HG03103 (cell line): Measurements from ENCODE around the gene CD79A.

Experiments
- ATAC-seq: cut with Tn5 transposase; IDR thresholded peaks from one replicate; pipeline ENCODE4 v1.9.1; 2021; ENCODE audit warnings: low read depth; ENCODE audit not compliant: unreplicated experiment

Gene CD79A

DNA sequence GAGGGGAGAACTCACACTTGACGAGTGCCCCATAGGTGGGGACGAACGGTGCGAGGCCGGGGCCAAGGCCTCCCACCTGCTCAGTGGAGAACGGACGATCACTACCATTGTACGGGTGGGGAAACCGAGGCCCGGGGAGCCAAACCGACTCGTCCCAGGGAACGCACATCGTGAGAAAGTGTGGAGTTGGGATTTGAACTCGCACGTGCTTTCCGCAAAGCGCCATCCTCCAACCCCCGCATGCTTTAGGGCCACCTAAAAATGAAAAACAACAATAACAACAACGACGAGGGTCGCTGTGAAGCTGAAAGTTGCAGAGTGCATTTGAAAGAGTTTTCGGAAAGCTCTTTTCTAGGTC lies 6.4 kb downstream of the CD79A start:
- no peak for ATAC-seq

DNA sequence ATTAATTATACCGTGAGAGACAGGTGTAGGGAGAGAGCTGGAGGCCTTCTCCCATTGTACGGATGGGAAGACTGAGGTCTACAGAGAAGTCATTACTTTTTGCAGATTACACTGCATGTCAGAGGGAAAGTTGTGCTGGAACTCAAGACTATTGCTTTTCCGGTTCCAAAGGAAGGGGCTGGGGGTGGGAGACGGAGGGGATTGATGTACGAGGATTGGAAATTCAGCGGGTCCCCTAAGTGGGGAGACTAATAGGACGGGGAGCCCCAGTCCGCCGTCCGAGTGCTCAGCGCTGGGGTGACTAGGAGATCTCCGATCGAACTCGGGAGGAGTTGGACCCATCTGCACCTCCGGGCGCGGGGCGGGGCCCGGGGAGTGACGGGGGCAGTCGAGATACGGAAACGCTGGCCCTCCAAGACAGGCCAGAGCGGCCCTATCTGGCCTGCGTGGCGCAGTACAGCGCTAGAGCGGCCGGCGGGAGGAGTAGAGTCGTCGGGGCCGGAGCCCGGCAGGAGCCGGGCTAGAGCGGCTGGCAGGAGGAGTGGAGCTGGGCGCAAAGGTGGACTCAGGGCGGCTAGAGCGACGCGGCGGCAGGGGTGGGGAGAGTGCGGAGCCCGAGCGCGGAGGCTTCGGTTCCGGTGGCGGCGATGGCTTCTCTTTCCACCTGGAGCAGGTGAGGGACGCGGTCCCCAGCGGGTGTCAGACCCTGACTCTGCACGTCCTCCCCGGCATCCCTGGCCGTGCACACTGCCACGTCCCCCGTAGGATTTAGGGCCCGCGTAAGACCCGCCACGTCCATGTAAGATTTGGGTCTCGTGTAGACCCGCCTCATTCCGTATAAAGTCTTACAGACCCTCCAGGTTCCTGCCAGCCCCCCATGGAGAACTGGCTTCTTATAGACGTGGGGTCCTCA lies 7.0 kb downstream of the CD79A start:
- ATAC-seq, result peak; percentile 61

DNA sequence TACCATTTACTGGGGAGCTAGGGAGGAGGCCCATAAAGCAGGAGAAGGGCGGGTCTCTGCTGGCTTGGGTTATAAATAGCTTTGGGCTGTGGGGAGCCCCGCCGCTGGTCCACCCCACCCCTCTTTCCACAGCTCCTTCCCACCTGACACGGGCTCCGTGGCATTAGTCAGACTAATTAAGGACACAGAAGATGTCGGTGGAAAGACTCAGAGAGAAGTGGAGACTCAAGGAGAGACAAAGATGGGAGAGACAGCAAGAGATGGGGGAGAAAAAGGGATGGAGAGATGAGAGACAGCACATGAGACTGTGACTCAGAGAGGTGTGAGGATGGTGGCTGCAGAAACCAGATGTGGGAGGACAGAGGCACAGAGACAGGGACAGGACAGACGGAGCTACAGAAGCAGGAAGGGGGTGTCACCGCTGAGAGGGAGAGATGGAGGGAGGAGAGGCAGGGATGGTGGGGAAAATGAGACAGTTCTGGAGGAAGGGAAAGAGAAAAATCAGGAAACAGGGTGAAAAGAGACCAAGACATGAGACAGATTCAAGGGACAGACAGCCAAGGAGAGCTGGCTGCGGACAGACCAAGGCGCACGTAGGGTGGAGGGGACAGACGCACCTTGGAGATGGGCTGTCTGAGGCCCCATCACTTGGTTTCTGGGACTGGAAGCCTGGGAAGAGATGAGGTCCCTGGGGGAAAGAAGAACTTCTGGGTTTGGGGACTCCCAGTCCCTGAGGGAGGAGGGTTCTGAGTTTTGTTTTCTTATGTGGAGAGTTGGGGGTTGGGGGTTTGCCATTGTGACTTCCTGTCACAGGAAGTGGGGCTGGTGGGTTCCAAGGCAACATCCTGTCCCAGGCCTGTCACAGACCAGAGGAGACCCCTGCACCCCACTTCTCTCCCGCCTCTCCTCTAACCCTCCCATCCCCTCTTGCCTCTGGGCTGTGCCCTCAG lies 10.0 kb downstream of the CD79A start:
- no peak for ATAC-seq

DNA sequence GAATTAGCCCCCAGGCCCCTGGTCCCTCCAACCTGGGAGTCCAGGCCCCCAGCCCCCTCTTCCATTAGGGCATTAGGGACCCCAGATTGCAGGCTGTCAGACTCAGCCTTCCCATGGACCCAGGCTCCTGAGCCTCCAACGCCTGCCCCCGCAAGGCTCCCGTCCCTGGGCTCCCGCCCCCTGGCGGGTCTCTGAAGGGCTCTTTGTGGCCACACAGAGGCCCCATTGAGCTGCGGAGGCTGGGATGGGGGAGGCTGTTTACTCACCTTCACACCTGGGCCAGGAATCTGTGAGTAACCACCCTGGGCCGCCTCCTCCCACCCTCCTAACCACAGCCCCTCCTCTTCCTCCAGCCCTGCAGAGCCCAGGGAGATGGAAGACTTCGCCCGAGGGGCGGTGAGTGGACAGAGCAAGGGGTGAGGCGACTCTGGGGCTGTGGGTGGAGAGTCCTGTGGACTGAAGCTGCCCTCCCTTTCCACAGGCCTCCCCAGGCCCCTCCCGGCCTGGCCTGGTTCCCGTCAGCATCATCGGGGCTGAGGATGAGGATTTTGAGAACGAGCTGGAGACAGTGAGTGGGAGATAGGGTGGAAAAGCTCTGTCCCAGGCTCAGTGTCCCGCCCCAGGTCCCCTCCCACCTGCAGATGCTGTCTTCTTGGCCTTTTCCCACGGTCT lies 10.8 kb downstream of the CD79A start:
- no peak for ATAC-seq

DNA sequence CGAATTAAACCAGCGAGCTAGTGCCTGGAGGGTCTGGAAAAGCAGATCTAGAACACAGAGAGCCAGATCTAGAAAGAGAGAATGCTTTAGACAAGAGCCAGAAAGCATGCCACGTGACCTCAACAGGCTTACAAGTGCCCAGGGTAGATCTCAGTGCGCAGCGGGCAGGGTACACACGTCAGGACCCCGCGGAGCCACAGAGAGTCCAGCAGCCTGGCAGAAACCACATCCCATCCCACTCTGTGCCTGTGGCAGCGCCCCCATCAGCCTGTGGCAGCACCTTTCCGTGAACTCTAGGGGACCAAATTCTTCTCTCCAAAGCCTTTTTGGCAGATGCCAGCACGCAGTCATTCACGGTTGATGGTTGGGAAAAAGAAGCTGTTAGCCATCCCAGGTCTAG lies 11.8 kb downstream of the CD79A start:
- no peak for ATAC-seq

DNA sequence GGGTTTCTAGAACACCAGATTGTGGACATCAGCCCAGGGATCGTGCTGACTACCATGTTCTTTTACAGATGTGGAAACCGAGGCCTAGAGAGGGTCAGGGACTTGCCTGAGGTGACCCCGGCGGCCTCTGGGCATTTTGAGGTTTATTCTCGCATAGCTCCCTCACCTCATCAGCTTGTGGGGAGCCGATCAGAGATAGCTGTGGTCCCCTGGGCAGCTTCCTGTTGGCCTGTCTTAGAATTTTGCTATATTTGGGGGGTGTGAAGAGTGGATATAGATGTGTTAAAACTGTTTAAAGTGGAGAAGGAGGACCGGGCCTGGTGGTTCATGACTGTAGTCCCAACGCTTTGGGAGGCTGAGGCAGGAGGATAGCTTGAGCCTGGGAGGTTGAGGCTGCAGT lies 12.8 kb downstream of the CD79A start:
- ATAC-seq, result no peak

DNA sequence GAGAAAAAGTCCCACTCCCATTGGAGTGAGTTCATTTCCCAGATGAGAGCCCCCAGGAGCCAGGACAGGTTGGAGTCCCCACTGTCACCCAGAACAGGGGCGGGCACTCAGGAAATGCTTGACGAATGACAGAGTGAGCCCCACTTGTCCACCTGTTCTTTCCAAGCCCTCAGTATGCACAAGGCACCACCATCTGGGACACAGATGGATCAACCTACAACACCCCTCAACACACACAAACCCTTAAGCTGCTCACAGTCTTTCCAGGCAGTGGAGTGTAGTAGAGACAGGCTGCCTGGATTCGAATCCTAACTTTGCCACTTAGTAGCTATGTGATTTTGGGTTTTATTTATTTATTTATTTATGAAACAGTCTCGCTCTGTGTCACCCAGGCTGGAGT lies 13.9 kb downstream of the CD79A start:
- ATAC-seq, result no peak

DNA sequence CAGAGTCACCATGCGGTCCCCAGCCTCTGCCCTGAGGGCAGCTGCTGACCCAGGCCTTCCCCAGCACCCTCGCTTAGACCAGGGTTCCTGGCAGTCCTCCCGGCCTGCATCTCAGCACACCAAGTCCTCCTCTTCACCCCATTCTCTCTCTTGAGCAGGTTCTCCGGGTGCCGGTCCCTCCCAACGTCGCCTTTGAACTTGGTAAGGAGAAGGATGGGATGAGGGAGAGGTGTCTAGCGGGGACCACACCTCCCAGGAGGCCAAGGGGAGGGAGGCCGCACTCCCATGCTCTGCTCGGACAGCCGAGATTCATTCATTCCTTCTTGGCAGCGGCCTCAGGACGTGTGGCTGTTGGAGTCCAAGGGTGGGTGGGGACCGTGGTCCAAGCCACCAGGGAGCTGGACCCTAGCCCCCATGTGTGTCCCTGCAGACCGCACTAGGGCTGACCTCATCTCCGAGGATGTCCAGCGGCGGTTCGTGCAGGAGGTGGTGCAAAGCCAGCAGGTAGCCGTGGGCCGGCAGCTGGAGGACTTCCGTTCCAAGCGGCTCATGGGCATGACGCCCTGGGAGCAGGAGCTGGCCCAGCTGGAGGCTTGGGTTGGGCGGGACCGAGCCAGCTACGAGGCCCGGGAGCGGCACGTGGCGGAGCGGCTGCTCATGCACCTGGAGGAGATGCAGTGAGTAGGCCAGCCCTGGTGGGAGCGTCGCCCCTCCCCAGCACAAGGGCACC lies 15.3 kb downstream of the CD79A start:
- no peak for ATAC-seq

GRCh38 chr19:41893899-41894298 lies 16.8 kb downstream of the CD79A start:
- no peak for ATAC-seq

DNA sequence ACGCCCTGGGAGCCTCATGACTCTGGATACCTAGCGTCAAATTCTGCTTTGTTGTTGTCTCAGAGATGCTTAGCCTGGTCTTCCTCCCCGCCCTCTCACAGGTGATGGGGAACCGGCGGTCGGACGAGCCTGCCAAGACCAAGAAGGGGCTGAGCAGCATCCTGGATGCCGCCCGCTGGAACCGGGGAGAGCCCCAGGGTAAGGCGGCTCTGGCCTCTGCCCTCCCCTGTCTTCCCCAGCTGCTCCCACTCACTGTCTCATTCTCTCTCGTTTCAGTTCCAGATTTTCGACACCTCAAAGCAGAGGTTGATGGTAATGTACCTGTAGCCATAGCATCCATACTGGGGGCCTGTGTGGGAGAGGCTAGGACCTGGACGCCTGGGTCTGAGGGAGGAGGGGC lies 17.3 kb downstream of the CD79A start:
- no peak for ATAC-seq

GRCh38 chr19:41895745-41896580 lies 18.9 kb downstream of the CD79A start:
- ATAC-seq, result no peak

- ATAC-seq, result no peak
These were observed 19.5 kb downstream of the CD79A start for GRCh38 chr19:41896581-41896942.

GRCh38 chr19:41897181-41897580 lies 20.1 kb downstream of the CD79A start:
- ATAC-seq, result no peak

GRCh38 chr19:41897820-41898219 lies 20.7 kb downstream of the CD79A start:
- no peak for ATAC-seq

DNA sequence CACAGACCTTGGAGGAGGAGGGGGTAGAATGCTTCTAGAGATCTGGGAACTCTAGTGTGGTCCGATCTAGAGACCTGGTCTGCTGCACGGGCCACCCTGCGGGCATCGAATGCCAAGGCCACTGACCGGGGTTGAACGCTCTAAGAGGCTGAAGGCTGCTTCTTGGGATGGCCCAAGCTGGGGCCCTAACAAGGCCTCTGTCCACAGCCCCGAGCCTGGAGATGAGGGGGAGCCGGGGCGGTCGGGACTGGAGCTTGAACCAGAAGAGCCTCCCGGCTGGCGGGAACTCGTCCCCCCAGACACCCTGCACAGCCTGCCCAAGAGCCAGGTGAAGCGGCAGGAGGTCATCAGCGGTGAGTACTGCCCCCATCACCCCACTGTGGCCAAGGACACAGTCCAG lies 21.2 kb downstream of the CD79A start:
- no peak for ATAC-seq

- no peak for ATAC-seq
These were observed 24.8 kb downstream of the CD79A start for GRCh38 chr19:41901707-41902360.

DNA sequence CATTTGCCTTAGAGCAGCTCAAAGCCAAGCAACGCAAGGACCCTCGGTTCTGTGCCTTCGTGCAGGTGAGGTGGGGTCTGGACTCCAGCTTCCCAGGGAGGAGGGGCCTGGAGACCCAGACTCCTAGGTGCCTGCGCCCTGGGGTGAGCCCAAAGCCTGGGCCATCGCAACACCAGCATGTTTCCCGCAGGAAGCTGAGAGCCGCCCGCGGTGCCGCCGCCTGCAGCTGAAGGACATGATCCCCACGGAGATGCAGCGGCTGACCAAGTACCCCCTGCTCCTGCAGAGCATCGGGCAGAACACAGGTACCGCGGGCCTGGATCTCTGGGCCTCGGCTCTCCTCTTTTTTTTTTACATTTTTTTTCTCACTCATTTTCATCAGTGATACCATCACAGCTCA lies 25.5 kb downstream of the CD79A start:
- ATAC-seq, result no peak

GRCh38 chr19:41903193-41903953 lies 26.3 kb downstream of the CD79A start:
- no peak for ATAC-seq
